Ishikawa (cell line): ENCODE measurements around the gene KRTAP10-8.

Experiments
- CEBPB ChIP-seq: IDR thresholded peaks from 2 replicates; pipeline ENCODE4 v1.6.1; 2012
- CREB1 ChIP-seq: IDR thresholded peaks from 2 replicates; pipeline ENCODE4 v1.6.1; 2012; ENCODE audit warnings: low read depth
- EP300 ChIP-seq: IDR thresholded peaks from 2 replicates; pipeline ENCODE4 v1.6.1; 2012; ENCODE audit warnings: borderline replicate concordance
- FOXM1 ChIP-seq: IDR thresholded peaks from 2 replicates; pipeline ENCODE4 v1.6.1; 2012; ENCODE audit warnings: low read depth, borderline replicate concordance
- NFIC ChIP-seq: IDR thresholded peaks from 2 replicates; pipeline ENCODE4 v1.6.1; 2012
- RAD21 ChIP-seq: IDR thresholded peaks from 2 replicates; pipeline ENCODE4 v1.6.1; 2012; ENCODE audit warnings: low read depth
- TAF1 ChIP-seq: IDR thresholded peaks from 2 replicates; pipeline ENCODE4 v1.6.1; 2012; ENCODE audit warnings: low read depth, mild to moderate bottlenecking
- TCF12 ChIP-seq: IDR thresholded peaks from 2 replicates; pipeline ENCODE4 v1.6.1; 2012; ENCODE audit warnings: low read depth
- TEAD4 ChIP-seq: IDR thresholded peaks from 2 replicates; pipeline ENCODE4 v1.6.1; 2012
- YY1 ChIP-seq: IDR thresholded peaks from 2 replicates; pipeline ENCODE4 v1.6.1; 2012; ENCODE audit warnings: low read depth
- TF ChIP-seq, protein P1 (sequence below): IDR thresholded peaks from 2 replicates; pipeline ENCODE4 v1.6.1; 2012
- TF ChIP-seq, protein P2 (sequence below): IDR thresholded peaks from 2 replicates; pipeline ENCODE4 v1.6.1; 2012; ENCODE audit warnings: low read depth, mild to moderate bottlenecking
- TF ChIP-seq, protein P3 (sequence below): IDR thresholded peaks from 2 replicates; pipeline ENCODE4 v1.6.1; 2012

DNA sequence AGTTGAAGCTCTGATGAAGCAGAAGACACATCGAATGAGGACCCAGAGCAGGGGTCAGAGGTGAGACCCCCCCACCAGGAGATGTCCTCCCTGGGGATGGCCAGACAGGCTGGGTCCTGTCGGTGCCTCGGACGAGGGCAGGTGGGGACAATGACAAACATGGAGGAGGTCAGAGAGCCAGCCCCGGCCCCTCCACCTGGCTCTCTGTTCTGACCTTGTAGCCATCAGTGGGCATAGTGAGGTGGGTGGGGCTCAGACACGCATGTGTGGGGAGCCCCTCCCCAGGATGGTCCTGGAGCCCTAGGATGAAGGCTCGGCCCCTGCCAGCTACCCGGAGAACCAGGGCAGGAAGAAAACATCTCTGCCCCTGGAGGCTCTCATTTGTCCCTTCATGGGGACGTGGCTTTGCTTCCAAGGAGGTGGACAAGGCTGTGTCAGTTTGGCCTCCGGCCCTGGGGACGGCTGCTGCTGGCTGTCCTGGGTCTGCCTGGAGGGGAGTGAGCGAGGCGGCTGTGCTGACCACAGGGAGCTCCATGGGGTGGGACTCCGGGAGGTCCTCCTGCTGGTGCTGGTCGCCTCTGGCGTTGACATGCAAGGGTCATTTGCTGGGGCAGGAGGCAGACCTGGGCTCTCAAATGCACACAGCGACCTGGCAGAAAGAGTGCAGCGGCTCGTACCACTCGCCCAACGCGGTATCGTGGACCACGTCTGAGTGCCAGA lies 22.1 kb upstream of the KRTAP10-8 start:
- TF ChIP-seq RAD21, result no peak
- TF ChIP-seq, protein P1, sequence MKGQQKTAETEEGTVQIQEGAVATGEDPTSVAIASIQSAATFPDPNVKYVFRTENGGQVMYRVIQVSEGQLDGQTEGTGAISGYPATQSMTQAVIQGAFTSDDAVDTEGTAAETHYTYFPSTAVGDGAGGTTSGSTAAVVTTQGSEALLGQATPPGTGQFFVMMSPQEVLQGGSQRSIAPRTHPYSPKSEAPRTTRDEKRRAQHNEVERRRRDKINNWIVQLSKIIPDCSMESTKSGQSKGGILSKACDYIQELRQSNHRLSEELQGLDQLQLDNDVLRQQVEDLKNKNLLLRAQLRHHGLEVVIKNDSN, result no peak
- TF ChIP-seq TEAD4, result no peak
- no peak for TF ChIP-seq EP300
- TF ChIP-seq, protein P2, sequence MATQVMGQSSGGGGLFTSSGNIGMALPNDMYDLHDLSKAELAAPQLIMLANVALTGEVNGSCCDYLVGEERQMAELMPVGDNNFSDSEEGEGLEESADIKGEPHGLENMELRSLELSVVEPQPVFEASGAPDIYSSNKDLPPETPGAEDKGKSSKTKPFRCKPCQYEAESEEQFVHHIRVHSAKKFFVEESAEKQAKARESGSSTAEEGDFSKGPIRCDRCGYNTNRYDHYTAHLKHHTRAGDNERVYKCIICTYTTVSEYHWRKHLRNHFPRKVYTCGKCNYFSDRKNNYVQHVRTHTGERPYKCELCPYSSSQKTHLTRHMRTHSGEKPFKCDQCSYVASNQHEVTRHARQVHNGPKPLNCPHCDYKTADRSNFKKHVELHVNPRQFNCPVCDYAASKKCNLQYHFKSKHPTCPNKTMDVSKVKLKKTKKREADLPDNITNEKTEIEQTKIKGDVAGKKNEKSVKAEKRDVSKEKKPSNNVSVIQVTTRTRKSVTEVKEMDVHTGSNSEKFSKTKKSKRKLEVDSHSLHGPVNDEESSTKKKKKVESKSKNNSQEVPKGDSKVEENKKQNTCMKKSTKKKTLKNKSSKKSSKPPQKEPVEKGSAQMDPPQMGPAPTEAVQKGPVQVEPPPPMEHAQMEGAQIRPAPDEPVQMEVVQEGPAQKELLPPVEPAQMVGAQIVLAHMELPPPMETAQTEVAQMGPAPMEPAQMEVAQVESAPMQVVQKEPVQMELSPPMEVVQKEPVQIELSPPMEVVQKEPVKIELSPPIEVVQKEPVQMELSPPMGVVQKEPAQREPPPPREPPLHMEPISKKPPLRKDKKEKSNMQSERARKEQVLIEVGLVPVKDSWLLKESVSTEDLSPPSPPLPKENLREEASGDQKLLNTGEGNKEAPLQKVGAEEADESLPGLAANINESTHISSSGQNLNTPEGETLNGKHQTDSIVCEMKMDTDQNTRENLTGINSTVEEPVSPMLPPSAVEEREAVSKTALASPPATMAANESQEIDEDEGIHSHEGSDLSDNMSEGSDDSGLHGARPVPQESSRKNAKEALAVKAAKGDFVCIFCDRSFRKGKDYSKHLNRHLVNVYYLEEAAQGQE, result no peak
- TF ChIP-seq CEBPB, result no peak
- TF ChIP-seq, protein P3, sequence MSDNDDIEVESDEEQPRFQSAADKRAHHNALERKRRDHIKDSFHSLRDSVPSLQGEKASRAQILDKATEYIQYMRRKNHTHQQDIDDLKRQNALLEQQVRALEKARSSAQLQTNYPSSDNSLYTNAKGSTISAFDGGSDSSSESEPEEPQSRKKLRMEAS, result no peak
- no peak for TF ChIP-seq FOXM1
- no peak for TF ChIP-seq CREB1
- TF ChIP-seq TAF1, result no peak
- no peak for TF ChIP-seq NFIC
- TF ChIP-seq YY1, result no peak
- no peak for TF ChIP-seq TCF12
